Activated T-helper 1 cell treated with anti-CD3 and anti-CD28 coated beads, Interleukin-12 subunit alpha, Interleukin-12 subunit beta, Interleukin-2, Interleukin-4 antibody, amounts not matched to agents 30 ng/mL and 10 ng/mL and 1 ng/mL, durations not matched to agents 14 hours and 24 hours and 36 hours (primary cell): Measurements from ENCODE around the gene F8. TPM values are rescaled to one million over a fixed set of nuclear protein-coding genes. Genes with fewer than 3 reads are reported as not detected.

ENCODE experiments used
- DNase-seq: peaks from one replicate; pipeline ENCODE4 v3.0.0; 2021; ENCODE audit warnings: low spot score
- H3K27ac Mint-ChIP-seq: one replicate; pipeline ENCODE4 v1.8.0; 2021; ENCODE audit warnings: mild to moderate bottlenecking, mixed read lengths
- H3K27me3 Mint-ChIP-seq: one replicate; pipeline ENCODE4 v1.8.0; 2022; ENCODE audit warnings: mild to moderate bottlenecking, moderate library complexity, mixed read lengths; ENCODE audit not compliant: insufficient read depth
- H3K36me3 Mint-ChIP-seq: one replicate; pipeline ENCODE4 v1.8.0; 2021; ENCODE audit warnings: low read depth, mixed read lengths
- H3K4me1 Mint-ChIP-seq: one replicate; pipeline ENCODE4 v1.8.0; 2021; ENCODE audit warnings: low read depth, mixed read lengths
- H3K4me3 Mint-ChIP-seq: one replicate; pipeline ENCODE4 v1.8.0; 2021; ENCODE audit warnings: mild to moderate bottlenecking, moderate library complexity, mixed read lengths
- H3K9me3 Mint-ChIP-seq: one replicate; pipeline ENCODE4 v1.8.0; 2021; ENCODE audit warnings: mixed read lengths
- intact Hi-C: fragments of 100-400 bp; cut with micrococcal nuclease; formaldehyde crosslinking; loops from one replicate; pipeline ENCODE4 v1.15.1; 2024
- total RNA-seq: library from RNA; stranded (reverse); gene quantifications from 2 replicates; pipeline ENCODE4 v1.2.3, GENCODE V29; 2022

F8 gene
- total RNA-seq, 1 donor from 2014 or later, result 2.9 TPM

DNA sequence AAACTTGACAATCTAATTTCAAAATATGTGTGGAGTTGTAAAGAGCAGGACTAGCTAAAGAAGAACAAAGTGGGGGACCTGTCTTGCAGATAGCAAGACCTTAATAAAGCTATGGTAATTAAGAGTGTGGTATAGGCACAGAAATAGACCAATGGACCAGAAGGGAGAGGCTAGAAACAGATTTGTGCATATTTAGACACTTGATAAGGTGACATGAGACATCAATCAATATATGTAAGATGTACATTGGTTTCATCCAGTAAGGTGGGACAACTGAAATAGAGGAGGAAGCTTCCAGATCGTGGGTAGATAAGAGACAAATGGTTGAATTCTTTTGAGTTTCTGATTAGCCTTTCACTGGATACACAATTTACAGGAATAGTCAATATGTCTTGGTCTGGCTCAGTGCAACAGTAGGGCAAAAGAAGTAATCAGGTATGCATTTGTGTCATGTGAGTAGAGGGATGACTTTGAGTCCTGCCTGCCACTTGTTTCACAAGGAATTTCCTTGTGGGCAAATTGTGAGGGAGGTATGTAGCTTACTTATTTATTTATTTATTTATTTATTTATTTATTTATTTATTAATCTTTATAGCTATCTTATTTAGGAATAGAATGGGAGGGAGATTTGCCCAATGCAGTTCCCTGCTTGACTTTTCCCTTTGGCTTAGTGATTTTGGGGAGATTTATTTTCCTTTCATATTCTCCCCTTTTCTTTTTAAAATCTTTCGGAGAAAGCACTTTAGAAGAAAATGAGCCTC, 210.0 kb downstream of the F8 start:
- Mint-ChIP-seq H3K27ac (no peak overlapping the region), H3K36me3 (no peaks in the 10 kb centered on the region), H3K9me3 (no peaks in the 10 kb centered on the region), H3K27me3 (peaks cover 8% of the 10 kb centered on the region), H3K4me1 (no peaks in the 10 kb centered on the region), H3K4me3 (no peak overlapping the region)
- intact Hi-C loops, result no loop called here
- no peak for DNase-seq

- Mint-ChIP-seq H3K9me3 (no peaks in the 10 kb centered on the region), H3K4me3 (no peak overlapping the region), H3K27me3 (peaks cover 8% of the 10 kb centered on the region), H3K36me3 (no peaks in the 10 kb centered on the region), H3K27ac (no peak overlapping the region), H3K4me1 (peaks cover 5% of the 10 kb centered on the region)
- intact Hi-C loops, result no loop called here
- no peak for DNase-seq
These were observed 212.4 kb downstream of the F8 start for GRCh38 chrX:154809939-154810665.

DNA sequence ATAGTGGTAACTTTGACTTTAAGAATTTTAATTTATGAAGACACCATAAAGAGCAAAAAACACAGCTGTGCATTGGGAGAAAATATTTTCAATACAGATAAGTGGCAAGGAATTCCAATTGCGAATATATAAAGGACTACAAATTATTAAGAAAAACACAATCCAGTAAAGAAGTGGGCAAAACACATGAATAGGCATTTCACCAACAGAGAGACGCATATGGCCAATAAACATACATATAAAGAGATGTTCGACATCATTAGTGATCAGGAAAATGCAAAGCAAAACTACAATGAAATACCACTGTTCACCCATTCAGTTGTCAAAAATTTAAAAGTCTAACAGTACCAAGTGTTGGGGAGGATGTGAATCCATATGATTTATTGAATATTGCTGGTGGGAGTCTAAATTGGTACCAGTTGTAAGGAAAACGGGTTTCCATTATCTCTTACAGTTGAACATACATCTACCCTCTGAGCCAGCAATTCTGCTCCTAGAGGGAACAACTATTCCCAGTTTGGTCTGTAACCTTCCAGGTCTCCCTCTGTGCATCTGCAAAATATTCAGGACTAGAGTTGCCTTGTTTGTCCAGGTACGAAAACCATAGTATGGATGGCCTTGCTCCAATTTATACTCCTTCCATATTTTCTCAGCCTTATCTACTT, 215.6 kb downstream of the F8 start:
- Mint-ChIP-seq H3K36me3 (no peaks in the 10 kb centered on the region), H3K27ac (no peak overlapping the region), H3K4me1 (peaks cover 33% of the 10 kb centered on the region), H3K27me3 (peaks cover 2% of the 10 kb centered on the region), H3K4me3 (no peak overlapping the region), H3K9me3 (no peaks in the 10 kb centered on the region)
- no peak for DNase-seq
- intact Hi-C loops, result no loop called here

DNA sequence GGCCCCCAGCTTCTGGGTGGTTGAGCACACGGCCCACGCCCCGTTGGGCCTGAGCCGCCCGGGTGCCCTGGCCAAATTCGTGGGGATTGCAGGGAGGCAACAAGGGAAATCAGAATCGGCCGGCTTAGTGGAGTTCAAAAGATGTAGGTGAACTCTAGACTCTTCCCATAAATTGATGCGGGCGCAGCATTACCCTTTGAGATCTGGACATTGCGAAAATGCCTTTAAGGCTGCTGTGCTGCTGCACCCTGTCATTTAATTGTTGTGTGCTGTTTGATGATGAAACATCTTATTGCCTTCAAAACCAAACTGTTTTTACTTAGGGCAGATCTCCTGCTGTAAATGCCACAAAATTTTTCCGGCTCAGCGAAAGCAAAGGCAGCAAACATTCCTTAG, 216.8 kb downstream of the F8 start:
- Mint-ChIP-seq H3K4me1 (peaks cover 40% of the 10 kb centered on the region), H3K9me3 (no peaks in the 10 kb centered on the region), H3K4me3 (peak overlapping the region; percentile 82), H3K27me3 (no peaks in the 10 kb centered on the region), H3K27ac (peak overlapping the region; percentile 63), H3K36me3 (no peaks in the 10 kb centered on the region)
- intact Hi-C loops, result no loop called here
- no peak for DNase-seq

DNA sequence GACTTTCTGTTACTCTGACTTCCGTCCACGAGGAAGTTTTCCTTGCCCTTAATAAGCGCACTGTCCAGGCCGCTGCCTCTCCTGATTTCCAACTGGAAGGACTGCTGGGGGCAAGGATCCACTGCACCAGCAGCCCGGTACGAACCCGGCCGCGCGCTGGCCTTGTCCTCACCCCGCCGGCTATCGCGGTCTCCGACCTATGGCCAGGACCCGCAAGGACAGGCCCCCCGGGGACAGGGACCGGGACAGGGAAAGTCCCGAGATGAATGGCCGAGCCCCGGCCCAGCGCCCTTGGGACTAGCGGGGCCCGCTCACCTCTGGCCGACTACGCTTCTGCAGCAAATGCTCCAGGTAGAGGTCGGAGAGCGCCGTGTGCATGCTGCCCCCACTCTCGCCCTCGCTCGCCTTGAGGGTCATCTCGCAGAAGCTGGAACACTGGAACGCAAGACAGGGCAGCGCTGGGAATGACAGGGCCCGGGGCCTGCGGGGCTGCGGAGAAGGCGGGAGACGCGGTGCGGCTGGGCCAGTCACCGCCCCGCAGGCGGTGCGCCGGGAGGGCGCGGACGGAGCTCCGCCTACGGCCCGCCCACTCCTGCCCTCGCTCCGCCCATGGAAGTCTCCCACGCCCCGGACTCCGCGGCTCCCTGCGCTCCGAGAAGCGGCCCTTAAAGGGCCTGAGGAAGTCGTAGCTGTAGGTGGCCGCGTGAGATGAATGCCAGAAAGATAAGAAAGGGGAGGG, 217.4 kb downstream of the F8 start, which contains the start of gene MPP1:
TSS of gene MPP1 (minus strand) at position 529 of the 739 bp plus-strand sequence. CDS start at position 417, 112 bp downstream.
- Mint-ChIP-seq H3K4me1 (peaks cover 45% of the 10 kb centered on the region), H3K36me3 (no peaks in the 10 kb centered on the region), H3K4me3 (peak within 1 kb of the TSS; percentile 82), H3K27me3 (no peaks in the 10 kb centered on the region), H3K27ac (peak within 1 kb of the TSS; percentile 63), H3K9me3 (no peaks in the 10 kb centered on the region)
- peak; percentile 73 for DNase-seq
- intact Hi-C loops, result loop anchor here (5.0 kb wide), 2 partner anchors 88 to 222 kb away; partner anchors contain the start of gene FUNDC2

DNA sequence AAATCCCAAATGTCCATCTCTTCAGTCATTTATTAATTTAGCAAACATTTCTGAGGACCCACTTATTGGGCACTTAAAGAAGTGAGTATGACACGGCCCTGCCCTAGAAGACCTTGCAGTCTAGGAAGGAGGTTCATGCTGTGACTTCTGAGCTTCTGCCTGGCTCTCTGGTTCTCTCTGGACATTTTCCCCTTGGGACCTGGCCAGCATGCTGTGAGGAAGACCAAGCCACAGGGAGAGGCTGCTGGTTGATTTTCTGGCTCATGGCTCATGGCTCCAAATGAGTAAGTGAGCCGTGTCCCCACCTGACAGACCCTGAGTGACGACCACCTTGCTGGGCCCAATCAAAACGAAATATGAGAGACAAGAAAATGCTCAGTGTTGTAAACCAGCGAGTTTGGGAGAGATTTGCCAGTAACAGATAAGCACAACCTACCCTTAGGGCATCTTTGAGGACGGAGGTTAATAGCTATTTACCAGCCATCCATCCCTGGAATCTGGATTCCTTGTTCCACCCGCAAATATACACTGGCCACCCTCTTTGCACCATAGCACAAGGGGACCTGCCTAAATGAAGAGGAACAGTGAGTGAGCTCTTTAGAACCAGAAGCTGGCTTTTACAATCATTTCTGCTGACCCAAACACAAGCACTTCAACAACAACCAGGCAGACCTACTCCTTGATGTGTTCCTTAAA, 218.1 kb downstream of the F8 start:
- Mint-ChIP-seq H3K4me3 (peak overlapping the region; percentile 82), H3K27ac (peak overlapping the region; percentile 49), H3K27me3 (no peaks in the 10 kb centered on the region), H3K4me1 (peaks cover 52% of the 10 kb centered on the region), H3K9me3 (no peaks in the 10 kb centered on the region), H3K36me3 (no peaks in the 10 kb centered on the region)
- intact Hi-C loops, result loop anchor here (5.0 kb wide), 2 partner anchors 87 to 223 kb away; partner anchors contain the start of gene FUNDC2
- DNase-seq, result no peak

DNA sequence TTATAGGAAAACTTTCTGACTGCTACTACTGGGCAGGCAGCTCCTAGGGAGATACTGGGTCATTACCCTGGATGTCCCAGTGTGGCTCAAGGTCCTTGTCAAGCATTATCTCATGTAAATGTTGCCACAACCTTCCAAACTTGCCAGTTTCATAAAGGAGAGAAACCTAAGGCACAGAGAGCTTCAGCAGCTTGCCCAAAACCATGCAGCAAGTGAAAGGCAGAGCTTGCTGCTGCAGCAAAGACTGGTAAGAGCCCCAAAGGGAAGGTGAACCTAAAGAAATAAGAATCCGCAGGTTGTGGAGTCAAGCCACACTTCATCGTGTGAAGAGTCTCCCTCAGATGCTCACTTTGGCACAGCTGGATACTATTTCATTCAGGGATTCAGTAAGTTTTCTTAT, 219.6 kb downstream of the F8 start:
- Mint-ChIP-seq H3K4me1 (peaks cover 64% of the 10 kb centered on the region), H3K4me3 (peak overlapping the region; percentile 33)

DNA sequence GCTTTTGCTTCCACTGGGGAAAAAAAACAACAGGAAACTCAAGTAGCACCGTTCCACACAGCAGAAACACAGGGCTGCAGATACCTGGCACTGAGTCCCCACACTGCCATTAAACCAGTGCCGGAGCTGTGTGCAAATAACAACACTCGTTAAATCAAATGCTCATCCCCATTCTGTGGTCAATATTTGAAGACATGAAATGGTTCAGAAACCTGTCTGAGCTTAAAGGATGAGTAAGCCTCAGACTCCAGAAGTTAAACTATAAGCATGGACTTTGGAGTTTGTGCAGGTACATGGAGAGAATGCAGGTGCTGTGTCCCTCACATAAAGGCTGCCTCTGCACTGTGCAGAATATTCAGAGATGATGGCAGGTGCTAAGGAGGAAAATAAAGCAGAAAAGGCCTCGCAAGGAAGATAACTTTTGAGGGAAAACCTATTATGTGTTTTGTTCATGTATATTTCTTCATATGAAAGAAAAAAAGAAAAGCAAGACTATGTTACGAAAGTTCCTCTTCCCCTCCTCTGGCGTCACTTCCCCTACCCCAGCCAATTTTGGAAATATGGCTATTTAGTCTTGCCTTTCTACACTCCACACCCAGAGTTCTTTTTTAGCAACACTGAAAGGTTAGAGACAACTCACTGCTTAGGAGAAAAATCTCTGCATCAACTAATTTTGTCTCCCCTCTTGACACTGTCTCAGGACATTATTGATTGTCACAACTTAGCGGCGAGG, 221.9 kb downstream of the F8 start:
- H3K27me3 Mint-ChIP-seq, result no peaks in the 10 kb centered on the region
- H3K4me3 Mint-ChIP-seq, result peak overlapping the region; percentile 75
- peaks cover 78% of the 10 kb centered on the region for H3K4me1 Mint-ChIP-seq
- peaks cover 6% of the 10 kb centered on the region for H3K36me3 Mint-ChIP-seq
- DNase-seq, result no peak
- no peaks in the 10 kb centered on the region for H3K9me3 Mint-ChIP-seq
- H3K27ac Mint-ChIP-seq, result peak overlapping the region; percentile 98
- intact Hi-C loops, result loop anchor here (5.0 kb wide), 2 partner anchors 83 to 227 kb away; partner anchors contain the start of gene FUNDC2

More for the DNA sequence above, 219.6 kb downstream of the F8 start:
- no peak for DNase-seq
- Mint-ChIP-seq H3K36me3 (peaks cover 3% of the 10 kb centered on the region), H3K27ac (peak overlapping the region; percentile 79), H3K27me3 (no peaks in the 10 kb centered on the region), H3K9me3 (no peaks in the 10 kb centered on the region)
- intact Hi-C loops, result loop anchor here (1.0 to 5.0 kb wide), 3 partner anchors 27 to 224 kb away; partner anchors contain the start of gene FUNDC2

- Mint-ChIP-seq H3K9me3 (no peaks in the 10 kb centered on the region), H3K27ac (peak overlapping the region; percentile 98), H3K36me3 (peaks cover 6% of the 10 kb centered on the region), H3K4me1 (peaks cover 81% of the 10 kb centered on the region), H3K4me3 (peak overlapping the region; percentile 59), H3K27me3 (no peaks in the 10 kb centered on the region)
- intact Hi-C loops, result loop anchor here (2.0 to 5.0 kb wide), 3 partner anchors 37 to 228 kb away; partner anchors contain the start of genes DKC1 and FUNDC2
- no peak for DNase-seq
These were observed 222.8 kb downstream of the F8 start for GRCh38 chrX:154799556-154800348.

GRCh38 chrX:154797006-154797405, 225.5 kb downstream of the F8 start:
- DNase-seq, result no peak
- no peaks in the 10 kb centered on the region for H3K9me3 Mint-ChIP-seq
- intact Hi-C loops, result no loop called here
- H3K27me3 Mint-ChIP-seq, result no peaks in the 10 kb centered on the region
- peaks cover 6% of the 10 kb centered on the region for H3K36me3 Mint-ChIP-seq
- no peak overlapping the region for H3K27ac Mint-ChIP-seq
- no peak overlapping the region for H3K4me3 Mint-ChIP-seq
- H3K4me1 Mint-ChIP-seq, result peaks cover 54% of the 10 kb centered on the region

- DNase-seq, result no peak
- Mint-ChIP-seq H3K4me3 (no peak overlapping the region), H3K27ac (peak overlapping the region; percentile 12), H3K27me3 (no peaks in the 10 kb centered on the region), H3K4me1 (peaks cover 41% of the 10 kb centered on the region), H3K9me3 (no peaks in the 10 kb centered on the region), H3K36me3 (peaks cover 15% of the 10 kb centered on the region)
- intact Hi-C loops, result no loop called here
These were observed 227.5 kb downstream of the F8 start for GRCh38 chrX:154795016-154795415.
